ENCODE results near the gene VSIG4.

- TF ChIP-seq CTCF (IDR thresholded peaks at IDR 0.05) (no peak), POLR2A (IDR thresholded peaks at IDR 0.05) (no peak)
These were observed 49.2 kb downstream of the VSIG4 start for GRCh38 chrX:65990702-65991101.

Data from body of pancreas (tissue), 4 donors.